NCI-H2196 treated with DMSO at 0.1 percent for 48 hours (cell line): ENCODE results near the gene KRTAP2-1.
A peak's percentile ranks its signal among the peaks of the same experiment; 100 is the strongest.
"Not testable (repeated sequence)": the region's sequence is repeated elsewhere in the genome, so short reads cannot be mapped to it uniquely, and the experiment has no call there.

ENCODE experiments used
- DNase-seq: peaks from one replicate; lab custom pipeline; 2025; ENCODE audit not compliant: unreplicated experiment; lab: John Stamatoyannopoulos, UW

The KRTAP2-1 gene

GRCh38 chr17:41058741-41059140, 11.6 kb upstream of the KRTAP2-1 start:
- no peak for DNase-seq

GRCh38 chr17:41057547-41057946, 10.4 kb upstream of the KRTAP2-1 start:
- no peak for DNase-seq

- not testable (repeated sequence) for DNase-seq
Observed at GRCh38 chr17:41055130-41055529, 8.0 kb upstream of the KRTAP2-1 start, which contains the start of gene KRTAP2-2. Gene KRTAP2-2, minus strand, starts transcription at chr17:41055230. Its CDS starts 19 bp downstream, at chr17:41055211.

- DNase-seq, result not testable (repeated sequence)
Observed at GRCh38 chr17:41054556-41054955, 7.4 kb upstream of the KRTAP2-1 start.

- no peak for DNase-seq
Observed at GRCh38 chr17:41054025-41054424, 6.9 kb upstream of the KRTAP2-1 start.

- no peak for DNase-seq
Observed at GRCh38 chr17:41052566-41052965, 5.5 kb upstream of the KRTAP2-1 start.

GRCh38 chr17:41049110-41049509, 2.0 kb upstream of the KRTAP2-1 start:
- no peak for DNase-seq

GRCh38 chr17:41048441-41048840, 1.3 kb upstream of the KRTAP2-1 start:
- no peak for DNase-seq

- DNase-seq, result no peak
Observed at GRCh38 chr17:41042953-41043352, 4.2 kb downstream of the KRTAP2-1 start.

GRCh38 chr17:41040783-41041571, 6.1 kb downstream of the KRTAP2-1 start, which contains the start of gene KRTAP1-1:
Gene KRTAP1-1, minus strand, starts transcription at chr17:41041450. Its CDS starts 53 bp downstream, at chr17:41041397.
- DNase-seq, result not testable (repeated sequence)

GRCh38 chr17:41037853-41038350, 9.2 kb downstream of the KRTAP2-1 start:
- no peak for DNase-seq

GRCh38 chr17:41034346-41034935, 12.7 kb downstream of the KRTAP2-1 start, which contains the start of gene KRTAP1-3:
Gene KRTAP1-3, minus strand, starts transcription at chr17:41034874. Its CDS starts 53 bp downstream, at chr17:41034821.
- DNase-seq, result peak; percentile 34

GRCh38 chr17:41029633-41030245, 17.4 kb downstream of the KRTAP2-1 start, which contains the start of gene KRTAP1-4:
Gene KRTAP1-4, minus strand, starts transcription at chr17:41030195. Its CDS starts 117 bp downstream, at chr17:41030078.
- no peak for DNase-seq

GRCh38 chr17:41026715-41027471, 20.2 kb downstream of the KRTAP2-1 start, which contains the start of gene KRTAP1-5:
Gene KRTAP1-5, minus strand, starts transcription at chr17:41027208. Its CDS starts 53 bp downstream, at chr17:41027155.
- DNase-seq, result no peak

- no peak for DNase-seq
Observed at GRCh38 chr17:41024697-41025096, 22.4 kb downstream of the KRTAP2-1 start.

GRCh38 chr17:41020336-41020735, 26.8 kb downstream of the KRTAP2-1 start:
- no peak for DNase-seq

GRCh38 chr17:41019415-41019814, 27.7 kb downstream of the KRTAP2-1 start:
- DNase-seq, result no peak

- no peak for DNase-seq
Observed at GRCh38 chr17:41018541-41018940, 28.6 kb downstream of the KRTAP2-1 start.

GRCh38 chr17:41016578-41017215, 30.4 kb downstream of the KRTAP2-1 start:
- DNase-seq, result no peak

GRCh38 chr17:41015454-41015853, 31.7 kb downstream of the KRTAP2-1 start:
- DNase-seq, result no peak
